HepG2 (cell line): ENCODE results near the gene SPAG4. TPM values are rescaled to one million over a fixed set of nuclear protein-coding genes. Genes with fewer than 3 reads are reported as not detected.

Experiments
- ARID5B ChIP-seq: IDR thresholded peaks from 2 replicates; pipeline ENCODE4 v1.4.0; 2020; ENCODE audit warnings: mild to moderate bottlenecking, missing genetic modification reagents
- ATRX ChIP-seq: sonication (generic); formaldehyde crosslinking; IDR thresholded peaks from 2 replicates; pipeline ENCODE4 v1.4.0; 2020; ENCODE audit warnings: missing genetic modification reagents, borderline replicate concordance
- CSRNP1 ChIP-seq: sonication (generic); formaldehyde crosslinking; IDR thresholded peaks from 2 replicates; pipeline ENCODE4 v1.8.1; 2023; ENCODE audit warnings: mild to moderate bottlenecking, missing genetic modification reagents
- E2F5 ChIP-seq: sonication (generic); formaldehyde crosslinking; conservative IDR thresholded peaks from 2 replicates; pipeline ENCODE4 v1.4.0; 2020; ENCODE audit warnings: missing genetic modification reagents
- ESRRA ChIP-seq: sonication (generic); formaldehyde crosslinking; IDR thresholded peaks from 2 replicates; pipeline ENCODE4 v1.5.1; 2020; ENCODE audit warnings: mild to moderate bottlenecking, low read depth, missing genetic modification reagents
- HNF1B ChIP-seq: sonication (generic); formaldehyde crosslinking; IDR thresholded peaks from 2 replicates; pipeline ENCODE4 v1.5.1; 2020; ENCODE audit warnings: mild to moderate bottlenecking, moderate library complexity, missing genetic modification reagents
- KMT2A ChIP-seq: sonication (generic); formaldehyde crosslinking; IDR thresholded peaks from 2 replicates; pipeline ENCODE4 v1.4.0; 2020; ENCODE audit warnings: missing genetic modification reagents
- MTF2 ChIP-seq: sonication (generic); formaldehyde crosslinking; IDR thresholded peaks from 2 replicates; pipeline ENCODE4 v1.5.0; 2020; ENCODE audit warnings: missing genetic modification reagents, borderline replicate concordance
- NR0B2 ChIP-seq: sonication (generic); formaldehyde crosslinking; IDR thresholded peaks from 2 replicates; pipeline ENCODE4 v1.4.0; 2020; ENCODE audit warnings: mild to moderate bottlenecking, missing genetic modification reagents
- NR2F6 ChIP-seq, 2 experiments: IDR thresholded peaks; 2 replicates each; pipeline ENCODE4 v1.6.1; 2016; ENCODE audit warnings: antibody characterized with exemption in 1 of 2, mild to moderate bottlenecking in 1 of 2
- SMAD3 ChIP-seq: sonication (generic); formaldehyde crosslinking; IDR thresholded peaks from 2 replicates; pipeline ENCODE4 v1.4.0; 2020; ENCODE audit warnings: missing genetic modification reagents
- TGIF2 ChIP-seq: IDR thresholded peaks from 2 replicates; pipeline ENCODE4 v1.6.1; 2016; ENCODE audit warnings: control low read depth, missing compliant biosample characterization
- TRIM22 ChIP-seq: fragments of 450-650 bp; IDR thresholded peaks from 2 replicates; pipeline ENCODE4 v1.6.1; 2017
- XBP1 ChIP-seq: sonication (generic); formaldehyde crosslinking; IDR thresholded peaks from 2 replicates; pipeline ENCODE4 v1.5.0; 2020; ENCODE audit warnings: missing genetic modification reagents
- ZNF121 ChIP-seq: sonication (generic); formaldehyde crosslinking; IDR thresholded peaks from 2 replicates; pipeline ENCODE4 v1.5.0; 2020; ENCODE audit warnings: mild to moderate bottlenecking, missing genetic modification reagents
- ZNF230 ChIP-seq: sonication (generic); formaldehyde crosslinking; IDR thresholded peaks from 2 replicates; pipeline ENCODE4 v1.4.0; 2020; ENCODE audit warnings: mild to moderate bottlenecking, missing genetic modification reagents
- ZNF256 ChIP-seq: sonication (generic); formaldehyde crosslinking; conservative IDR thresholded peaks from 2 replicates; pipeline ENCODE4 v1.4.0; 2020; ENCODE audit warnings: missing genetic modification reagents
- ZNF562 ChIP-seq: sonication (generic); formaldehyde crosslinking; IDR thresholded peaks from 2 replicates; pipeline ENCODE4 v1.8.0; 2022; ENCODE audit warnings: missing genetic modification reagents, borderline replicate concordance
- ZNF740 ChIP-seq: sonication (generic); formaldehyde crosslinking; IDR thresholded peaks from 2 replicates; pipeline ENCODE4 v1.4.0; 2020; ENCODE audit warnings: missing genetic modification reagents
- polyA plus RNA-seq, 8 experiments: library from polyadenylated mRNA; depleted of rRNA in 3 of 8; stranded (reverse) in 7 of 8; unstranded in 1 of 8; fragments of >200 nt; fragmentation: Illumina TruSeq in 4 of 8; extraction: Trizol in 4 of 8; gene quantifications; 2 replicates each; pipeline versions ENCODE4 v1.2.1 to v1.2.3, GENCODE V29; 2011 to 2016; ENCODE audit warnings: low read depth in 4 of 8, missing spikeins in 1 of 8, mixed read lengths in 1 of 8; ENCODE audit not compliant: insufficient read depth in 1 of 8
- total RNA-seq, 5 experiments: library from RNA; depleted of rRNA; stranded (reverse); fragments of >200 nt; fragmentation: Illumina TruSeq; extraction: Trizol; gene quantifications; 2 replicates each; pipeline ENCODE4 v1.2.3, GENCODE V29; 2016; ENCODE audit warnings: low read depth in 1 of 5

Gene SPAG4
- total and polyA plus RNA-seq, 2 of the 13 experiments (the other 11 are each of a cell fraction or from before 2014, with no cell fraction given), result 5.8 to 137 TPM

- TF ChIP-seq ZNF562 (CRISPR knock-in tag) (no peak), XBP1 (CRISPR knock-in tag) (no peak), ZNF121 (no peak), TRIM22 (no peak), ZNF230 (CRISPR knock-in tag) (no peak), ESRRA (peak; percentile 77; the same call in 1 of the 2 replicates), TGIF2 (no peak), SMAD3 (CRISPR knock-in tag) (no peak), KMT2A (no peak), NR0B2 (CRISPR knock-in tag) (no peak), ZNF256 (CRISPR knock-in tag) (0 out of 2 replicates have a peak, but pooled peaks have one; percentile 33), ATRX (CRISPR knock-in tag) (no peak), ZNF740 (CRISPR knock-in tag) (no peak), HNF1B (CRISPR knock-in tag) (peak; percentile 20; the same call in 1 of the 2 replicates), CSRNP1 (no peak), ARID5B (CRISPR knock-in tag) (no peak), MTF2 (CRISPR knock-in tag) (no peak), E2F5 (no peak), NR2F6 (IDR thresholded peaks at IDR 0.05) (peak; percentile 75), NR2F6 (CRISPR knock-in tag; IDR thresholded peaks at IDR 0.05) (no peak)
Measured at GRCh38 chr20:35603695-35604448, 11.8 kb upstream of the SPAG4 start (continued).
